HEK293 (cell line): ENCODE results near the gene TCEA3.
A peak's percentile ranks its signal among the peaks of the same experiment; 100 is the strongest.

Source experiments
- CTCF ChIA-PET: fragments of 350-600 bp; formaldehyde crosslinking; extraction: SDS; loops from one replicate; lab custom pipeline; 2021; ENCODE audit warnings: antibody characterized with exemption; lab: Yijun Ruan, JAX
- POLR2A ChIA-PET: fragments of 300-600 bp; formaldehyde crosslinking; extraction: SDS; loops from one replicate; lab custom pipeline; 2020; ENCODE audit warnings: antibody characterized with exemption, inconsistent platforms; lab: Yijun Ruan, JAX
- H3K27ac ChIP-seq: fragments of 200-500 bp; sonication (Bioruptor generic); 2 replicates; pipeline ENCODE4 v1.5.1; 2014; ENCODE audit warnings: low read depth, low read length, control low read depth, inconsistent platforms; ENCODE audit errors: extremely low read depth
- H3K36me3 ChIP-seq, 2 experiments: fragments of 200-500 bp in 1 of 2; sonication (Bioruptor generic) in 1 of 2; 1 replicate in 1 of 2; 2 replicates in 1 of 2; pipeline ENCODE4 v1.5.1; 2014 to 2017; ENCODE audit warnings: inconsistent platforms in 2 of 2, low read length in 2 of 2; ENCODE audit not compliant: control insufficient read depth in 2 of 2, insufficient read depth in 1 of 2
- H3K4me1 ChIP-seq: fragments of 200-500 bp; sonication (Bioruptor generic); 2 replicates; pipeline ENCODE4 v1.5.1; 2014; ENCODE audit warnings: mild to moderate bottlenecking, low read length, inconsistent platforms; ENCODE audit not compliant: control insufficient read depth, insufficient read depth
- H3K4me3 ChIP-seq: 2 replicates; pipeline ENCODE4 v1.5.1; 2011; ENCODE audit warnings: low read depth, mild to moderate bottlenecking, control low read depth, low read length, moderate library complexity
- H3K9me3 ChIP-seq: fragments of 200-500 bp; sonication (Bioruptor generic); 2 replicates; pipeline ENCODE4 v1.5.1; 2014; ENCODE audit warnings: low read depth, low read length, inconsistent platforms; ENCODE audit not compliant: control insufficient read depth, insufficient read depth
- GLIS1 ChIP-seq: fragments of 450-650 bp; formaldehyde crosslinking; IDR thresholded peaks from 2 replicates; pipeline ENCODE4 v1.5.1; 2016; ENCODE audit warnings: missing biosample characterization, missing genetic modification characterization
- IKZF3 ChIP-seq: fragments of 450-650 bp; IDR thresholded peaks from 2 replicates; pipeline ENCODE4 v1.5.0; 2018; ENCODE audit warnings: missing biosample characterization, mild to moderate bottlenecking, missing genetic modification characterization, moderate library complexity
- INSM2 ChIP-seq: fragments of 450-650 bp; formaldehyde crosslinking; IDR thresholded peaks from 2 replicates; pipeline ENCODE4 v1.5.1; 2016; ENCODE audit warnings: missing biosample characterization, missing genetic modification characterization
- PRDM1 ChIP-seq: fragments of 450-650 bp; formaldehyde crosslinking; IDR thresholded peaks from 2 replicates; pipeline ENCODE4; 2016; ENCODE audit warnings: missing biosample characterization, missing genetic modification characterization
- SETDB1 ChIP-seq: IDR thresholded peaks from one replicate; pipeline ENCODE4 v1.6.1; 2017; ENCODE audit warnings: mild to moderate bottlenecking, low read length, moderate library complexity, mixed read lengths; ENCODE audit not compliant: insufficient read length
- ZBTB11 ChIP-seq: fragments of 450-650 bp; formaldehyde crosslinking; conservative IDR thresholded peaks from 2 replicates; pipeline ENCODE4 v1.5.1; 2016; ENCODE audit warnings: low read depth, missing biosample characterization, missing genetic modification characterization
- ZFHX2 ChIP-seq: fragments of 450-650 bp; formaldehyde crosslinking; conservative IDR thresholded peaks from 2 replicates; pipeline ENCODE4 v1.5.1; 2016; ENCODE audit warnings: missing biosample characterization, missing genetic modification characterization
- ZIC2 ChIP-seq: fragments of 450-650 bp; formaldehyde crosslinking; IDR thresholded peaks from 2 replicates; pipeline ENCODE4 v1.5.1; 2016; ENCODE audit warnings: missing biosample characterization, missing genetic modification characterization
- ZNF121 ChIP-seq: fragments of 450-650 bp; formaldehyde crosslinking; IDR thresholded peaks from 2 replicates; pipeline ENCODE4 v1.5.1; 2016; ENCODE audit warnings: missing biosample characterization, missing genetic modification characterization
- ZNF248 ChIP-seq: fragments of 450-650 bp; formaldehyde crosslinking; IDR thresholded peaks from 2 replicates; pipeline ENCODE4 v1.5.1; 2017; ENCODE audit warnings: missing biosample characterization, missing genetic modification characterization
- ZNF292 ChIP-seq: fragments of 450-650 bp; formaldehyde crosslinking; IDR thresholded peaks from 2 replicates; pipeline ENCODE4 v1.5.1; 2016; ENCODE audit warnings: low read depth, missing biosample characterization, missing genetic modification characterization, borderline replicate concordance
- ZNF341 ChIP-seq: fragments of 450-650 bp; formaldehyde crosslinking; IDR thresholded peaks from 2 replicates; pipeline ENCODE4; 2016; ENCODE audit warnings: low read depth, missing biosample characterization, missing genetic modification characterization
- ZNF530 ChIP-seq: fragments of 450-650 bp; formaldehyde crosslinking; IDR thresholded peaks from 2 replicates; pipeline ENCODE4 v1.5.1; 2016; ENCODE audit warnings: low read depth, missing biosample characterization, missing genetic modification characterization
- ZNF560 ChIP-seq: fragments of 450-650 bp; formaldehyde crosslinking; IDR thresholded peaks from 2 replicates; pipeline ENCODE4 v1.5.1; 2017; ENCODE audit warnings: missing biosample characterization, missing genetic modification characterization, borderline replicate concordance
- ZNF645 ChIP-seq: fragments of 450-650 bp; formaldehyde crosslinking; IDR thresholded peaks from 2 replicates; pipeline ENCODE4; 2016; ENCODE audit warnings: missing biosample characterization, missing genetic modification characterization
- ZNF701 ChIP-seq: fragments of 450-650 bp; formaldehyde crosslinking; IDR thresholded peaks from 2 replicates; pipeline ENCODE4 v1.5.1; 2016; ENCODE audit warnings: missing biosample characterization, missing genetic modification characterization
- ZNF777 ChIP-seq: fragments of 450-650 bp; formaldehyde crosslinking; IDR thresholded peaks from 2 replicates; pipeline ENCODE4 v1.5.1; 2017; ENCODE audit warnings: missing biosample characterization, missing genetic modification characterization, borderline replicate concordance
- ZSCAN5A ChIP-seq: fragments of 450-650 bp; formaldehyde crosslinking; IDR thresholded peaks from 2 replicates; pipeline ENCODE4 v1.5.1; 2016; ENCODE audit warnings: missing biosample characterization, missing genetic modification characterization
- TF ChIP-seq, protein P1 (sequence below): fragments of 450-650 bp; formaldehyde crosslinking; IDR thresholded peaks from 2 replicates; pipeline ENCODE4 v1.5.1; 2016; ENCODE audit warnings: missing biosample characterization, missing genetic modification characterization

The TCEA3 gene

GRCh38 chr1:23354245-23354644 is 70.3 kb downstream of the TCEA3 start:
- H3K27ac ChIP-seq: no peak overlapping the region
- POLR2A ChIA-PET: no interaction called here
- TF ChIP-seq ZBTB11 (tag by site-specific recombination) (no peak), ZNF560 (tag by site-specific recombination) (no peak), ZNF292 (no peak), ZNF121 (tag by site-specific recombination) (no peak), ZNF777 (tag by site-specific recombination) (no peak), ZNF701 (tag by site-specific recombination) (no peak)
- TF ChIP-seq, protein P1, sequence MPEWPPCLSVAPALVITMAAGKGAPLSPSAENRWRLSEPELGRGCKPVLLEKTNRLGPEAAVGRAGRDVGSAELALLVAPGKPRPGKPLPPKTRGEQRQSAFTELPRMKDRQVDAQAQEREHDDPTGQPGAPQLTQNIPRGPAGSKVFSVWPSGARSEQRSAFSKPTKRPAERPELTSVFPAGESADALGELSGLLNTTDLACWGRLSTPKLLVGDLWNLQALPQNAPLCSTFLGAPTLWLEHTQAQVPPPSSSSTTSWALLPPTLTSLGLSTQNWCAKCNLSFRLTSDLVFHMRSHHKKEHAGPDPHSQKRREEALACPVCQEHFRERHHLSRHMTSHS (tag by site-specific recombination): no peak
- TF ChIP-seq, all 188 proteins: peak for 0
- no peak overlapping the region for H3K4me3 ChIP-seq
- no peaks in the 10 kb centered on the region for H3K4me1 ChIP-seq
- H3K36me3 ChIP-seq: no peaks in the 10 kb centered on the region
- no peaks in the 10 kb centered on the region for H3K9me3 ChIP-seq
- CTCF ChIA-PET: interaction anchor here (0.6 to 0.8 kb wide), 3 partner anchors 189 to 516 kb away, joined by 3 to 4 read pairs (median 4); no protein-coding TSS in a partner anchor

GRCh38 chr1:23352096-23352695 is 72.4 kb downstream of the TCEA3 start:
- H3K27ac ChIP-seq: 0 out of 2 replicates have a peak overlapping the region, but pooled peaks have one; percentile 19
- CTCF ChIA-PET: no interaction called here
- no peak overlapping the region for H3K4me3 ChIP-seq
- H3K36me3 ChIP-seq: no peaks in the 10 kb centered on the region
- no peaks in the 10 kb centered on the region for H3K9me3 ChIP-seq
- H3K4me1 ChIP-seq: no peaks in the 10 kb centered on the region
- POLR2A ChIA-PET: interaction anchor here (1.0 kb wide), 1 partner anchor 52 kb away, joined by 5 read pairs; no protein-coding TSS in a partner anchor
- TF ChIP-seq PRDM1 (tag by site-specific recombination) (no peak), ZNF248 (no peak), ZNF530 (tag by site-specific recombination) (no peak), ZNF645 (tag by site-specific recombination) (no peak), ZIC2 (tag by site-specific recombination) (no peak), ZSCAN5A (tag by site-specific recombination) (no peak), ZNF341 (tag by site-specific recombination) (peak; percentile 46), SETDB1 (no peak), GLIS1 (tag by site-specific recombination) (peak; percentile 96), INSM2 (tag by site-specific recombination) (no peak), ZFHX2 (tag by site-specific recombination) (0 out of 2 replicates have a peak, but pooled peaks have one; percentile 13), IKZF3 (tag by site-specific recombination) (no peak)
